IMR-90 (cell line): ENCODE data around the gene ANKRD2. TPM values are rescaled to one million over a fixed set of nuclear protein-coding genes. Genes with fewer than 3 reads are reported as not detected.

ENCODE experiments used
- ATAC-seq: fragments of 200-7000 bp; cut with Tn5 transposase; 2 replicates; pipeline ENCODE4 v1.9.1; 2020; ENCODE audit warnings: low read depth, mild to moderate bottlenecking, moderate library complexity
- BruUV-seq: library from RNA; stranded (reverse); fragments of 400-500 nt; replicated peaks from 2 replicates; lab custom pipeline; 2021; lab: Mats Ljungman, UMichigan
- CTCF ChIA-PET: fragments of 300-600 bp; formaldehyde crosslinking; extraction: SDS; loops from one replicate; lab custom pipeline; 2021; ENCODE audit warnings: antibody characterized with exemption; lab: Yijun Ruan, JAX
- POLR2A ChIA-PET: fragments of 300-600 bp; sonication (Branson Sonifier 250); formaldehyde crosslinking; loops from one replicate; lab custom pipeline; 2022; ENCODE audit warnings: antibody characterized with exemption; ENCODE audit not compliant: unreplicated experiment; lab: Charles Lee
- DNase-seq: peaks from one replicate; pipeline ENCODE4 v3.0.0; 2013
- H2AFZ ChIP-seq: replicated peaks from 2 replicates; pipeline ENCODE3; 2013; ENCODE audit warnings: low read length, mild to moderate bottlenecking; ENCODE audit not compliant: poor library complexity
- H2AK5ac ChIP-seq: 2 replicates; pipeline ENCODE4 v1.6.1; 2013; ENCODE audit warnings: low read depth, low read length, inconsistent platforms
- H2AK9ac ChIP-seq: replicated peaks from 2 replicates; pipeline ENCODE3; 2013; ENCODE audit warnings: mild to moderate bottlenecking, low read depth, low read length, moderate library complexity; ENCODE audit not compliant: poor library complexity
- H2BK120ac ChIP-seq: 2 replicates; pipeline ENCODE4 v1.6.1; 2013; ENCODE audit warnings: low read depth, low read length, inconsistent platforms
- H2BK15ac ChIP-seq: 3 replicates; pipeline ENCODE4 v1.6.1; 2013; ENCODE audit warnings: low read depth, low read length, inconsistent platforms
- H2BK20ac ChIP-seq: 2 replicates; pipeline ENCODE4 v1.6.1; 2013; ENCODE audit warnings: low read depth, mild to moderate bottlenecking, inconsistent platforms, low read length, moderate library complexity
- H2BK5ac ChIP-seq: 2 replicates; pipeline ENCODE4 v1.6.1; 2013; ENCODE audit warnings: mild to moderate bottlenecking, low read depth, low read length, inconsistent platforms; ENCODE audit not compliant: poor library complexity, severe bottlenecking
- H3K14ac ChIP-seq: replicated peaks from 2 replicates; pipeline ENCODE4 v1.6.1; 2013; ENCODE audit warnings: low read depth, low read length, inconsistent platforms
- H3K18ac ChIP-seq: 2 replicates; pipeline ENCODE4 v1.6.1; 2013; ENCODE audit warnings: low read depth, low read length, control low read depth
- H3K23ac ChIP-seq: 2 replicates; pipeline ENCODE4 v1.6.1; 2013; ENCODE audit warnings: low read depth, low read length, inconsistent platforms
- H3K27ac ChIP-seq: 2 replicates; pipeline ENCODE4 v1.5.1; 2013; ENCODE audit warnings: mild to moderate bottlenecking, control low read depth, low read length; ENCODE audit not compliant: insufficient read depth
- H3K27me3 ChIP-seq: 2 replicates; pipeline ENCODE4 v1.6.1; 2013; ENCODE audit warnings: low read length; ENCODE audit not compliant: control insufficient read depth, insufficient read depth
- H3K36me3 ChIP-seq: 2 replicates; pipeline ENCODE4 v1.6.1; 2013; ENCODE audit warnings: low read length, mixed read lengths; ENCODE audit not compliant: control insufficient read depth, insufficient read depth
- H3K4ac ChIP-seq: 2 replicates; pipeline ENCODE4 v1.6.1; 2013; ENCODE audit warnings: low read depth, low read length, inconsistent platforms
- H3K4me1 ChIP-seq: 2 replicates; pipeline ENCODE4 v1.6.1; 2013; ENCODE audit warnings: low read length, mixed read lengths; ENCODE audit not compliant: control insufficient read depth, insufficient read depth
- H3K4me2 ChIP-seq: 2 replicates; pipeline ENCODE4 v1.6.1; 2013; ENCODE audit warnings: low read depth, mild to moderate bottlenecking, control low read depth, low read length, moderate library complexity
- H3K4me3 ChIP-seq: 2 replicates; pipeline ENCODE4 v1.5.1; 2013; ENCODE audit warnings: low read depth, mild to moderate bottlenecking, control low read depth, low read length, moderate library complexity; ENCODE audit not compliant: insufficient read depth
- H3K56ac ChIP-seq: 2 replicates; pipeline ENCODE4 v1.6.1; 2013; ENCODE audit warnings: low read length, inconsistent platforms; ENCODE audit not compliant: insufficient read depth; ENCODE audit errors: extremely low read depth
- H3K79me1 ChIP-seq, 2 experiments: 2 replicates each; pipeline ENCODE4 v1.6.1; 2013; ENCODE audit warnings: low read length in 2 of 2, inconsistent platforms in 1 of 2, low read depth in 1 of 2
- H3K9ac ChIP-seq: 2 replicates; pipeline ENCODE4 v1.6.1; 2013; ENCODE audit warnings: low read depth, low read length, control low read depth
- H3K9me1 ChIP-seq: 2 replicates; pipeline ENCODE4 v1.6.1; 2013; ENCODE audit warnings: low read length, inconsistent platforms; ENCODE audit not compliant: insufficient read depth
- H3K9me3 ChIP-seq: 2 replicates; pipeline ENCODE4 v1.6.1; 2013; ENCODE audit warnings: low read length; ENCODE audit not compliant: control insufficient read depth, insufficient read depth
- H4K20me1 ChIP-seq: 2 replicates; pipeline ENCODE4 v1.6.1; 2013; ENCODE audit warnings: low read length, inconsistent platforms; ENCODE audit not compliant: insufficient read depth
- H4K5ac ChIP-seq: 2 replicates; pipeline ENCODE4 v1.6.1; 2013; ENCODE audit warnings: mild to moderate bottlenecking, low read depth, low read length, control low read depth
- H4K8ac ChIP-seq, 2 experiments: 2 replicates each; pipeline ENCODE4 v1.6.1; 2013; ENCODE audit warnings: low read depth in 2 of 2, low read length in 2 of 2, control low read depth in 1 of 2, inconsistent platforms in 1 of 2
- H4K91ac ChIP-seq: 2 replicates; pipeline ENCODE4 v1.6.1; 2013; ENCODE audit warnings: low read depth, low read length, inconsistent platforms; ENCODE audit not compliant: insufficient read depth
- CTCF ChIP-seq: conservative IDR thresholded peaks from 2 replicates; pipeline ENCODE4 v1.5.1; 2012; ENCODE audit warnings: mild to moderate bottlenecking, low read depth, low read length, improper control_type of control experiment
- ELK1 ChIP-seq: fragments of 150-350 bp; IDR thresholded peaks from 2 replicates; pipeline ENCODE4 v1.6.1; 2016; ENCODE audit warnings: low read depth, mild to moderate bottlenecking, low read length, moderate library complexity, borderline replicate concordance
- MAZ ChIP-seq: IDR thresholded peaks from 2 replicates; pipeline ENCODE4 v1.6.1; 2012; ENCODE audit warnings: low read depth, mild to moderate bottlenecking, low read length, improper control_type of control experiment, moderate library complexity, borderline replicate concordance
- MXI1 ChIP-seq: IDR thresholded peaks from 2 replicates; pipeline ENCODE4 v1.6.1; 2012; ENCODE audit warnings: low read depth, mild to moderate bottlenecking, low read length, moderate library complexity, borderline replicate concordance
- NFE2L2 ChIP-seq: fragments of 150-350 bp; IDR thresholded peaks from 2 replicates; pipeline ENCODE4 v1.6.1; 2016; ENCODE audit warnings: low read depth, mild to moderate bottlenecking, low read length
- POLR2A ChIP-seq: IDR thresholded peaks from 2 replicates; pipeline ENCODE4 v1.6.1; 2012; ENCODE audit warnings: mild to moderate bottlenecking, low read depth, low read length
- RCOR1 ChIP-seq: IDR thresholded peaks from 2 replicates; pipeline ENCODE4 v1.6.1; 2012; ENCODE audit warnings: mild to moderate bottlenecking, low read length, improper control_type of control experiment; ENCODE audit not compliant: insufficient replicate concordance
- RFX5 ChIP-seq: IDR thresholded peaks from 2 replicates; pipeline ENCODE4 v1.8.0; 2012; ENCODE audit warnings: low read depth, mild to moderate bottlenecking, low read length, moderate library complexity
- WGBS, 2 experiments: methylation state at CpG; one replicate each; pipeline versions ENCODE4 v1.1.5 to v1.1.7; 2013; ENCODE audit warnings: missing lambda C conversion rate in 2 of 2; ENCODE audit not compliant: insufficient read length in 1 of 2; ENCODE audit errors: extremely low coverage in 2 of 2; 5-methylcytosine and 5-hydroxymethylcytosine counted together
- dilution Hi-C: fragments of 300-500 bp; cut with HindIII; formaldehyde crosslinking; loops from one replicate; pipeline ENCODE4 v1.14.3; 2018; ENCODE audit warnings: low sequenced_read_pairs; ENCODE audit not compliant: unreplicated experiment
- in situ Hi-C: fragments of 300-500 bp; cut with MboI; formaldehyde crosslinking; loops from 3 replicates; pipeline ENCODE4 v1.14.3; 2019; ENCODE audit warnings: low sequenced_read_pairs, inconsistent platforms, mixed read lengths
- intact Hi-C: fragments of 100-400 bp; cut with micrococcal nuclease; formaldehyde crosslinking; loops from 2 replicates; pipeline ENCODE4 v1.10.0; 2022
- polyA plus RNA-seq, 3 experiments: library from polyadenylated mRNA; depleted of rRNA; stranded (reverse); fragments of >200 nt; gene quantifications; 2 replicates each; pipeline ENCODE4 v1.2.3, GENCODE V29; 2012; ENCODE audit warnings: low replicate concordance in 1 of 3
- total RNA-seq: library from RNA; depleted of rRNA; stranded (reverse); fragments of >200 nt; gene quantifications from 2 replicates; pipeline ENCODE4 v1.2.3, GENCODE V29; 2012

Gene ANKRD2
- total and polyA plus RNA-seq, 2 of the 4 experiments (the other 2 are of a cell fraction) = 0.36 to 0.65 TPM

- POLR2A ChIA-PET = no interaction called here
- no peak overlapping the region for H4K8ac ChIP-seq
- no peak overlapping the region for H2BK120ac ChIP-seq
- TF ChIP-seq CTCF = no peak
- TF ChIP-seq ELK1 = no peak
- no peak for TF ChIP-seq RCOR1
- no peak for TF ChIP-seq RFX5
- TF ChIP-seq NFE2L2 = no peak
- TF ChIP-seq MAZ = no peak
- TF ChIP-seq POLR2A = no peak
- no peak for TF ChIP-seq MXI1
- no peak overlapping the region for H3K56ac ChIP-seq
- H3K36me3 ChIP-seq = no peaks in the 10 kb centered on the region
- H2BK20ac ChIP-seq = no peak overlapping the region
- H3K27me3 ChIP-seq = no peaks in the 10 kb centered on the region; the same call in 1 of the 2 replicates
- no peak overlapping the region for H4K91ac ChIP-seq
- H3K14ac ChIP-seq = no peak overlapping the region
- dilution Hi-C loops (no loop called here), intact Hi-C loops (no loop called here), in situ Hi-C loops (no loop called here)
- H2AK5ac ChIP-seq = no peak overlapping the region
- H3K18ac ChIP-seq = no peak overlapping the region
- H3K4me2 ChIP-seq = no peak overlapping the region
- no peak overlapping the region for H3K4ac ChIP-seq
- H2AFZ ChIP-seq = no peak overlapping the region
- no peak for ATAC-seq
- H3K9ac ChIP-seq = no peak overlapping the region
- no peaks in the 10 kb centered on the region for H3K79me1 ChIP-seq
- CTCF ChIA-PET = interaction anchor here (1.4 kb wide), 1 partner anchor 32 kb away, joined by 3 read pairs; no protein-coding TSS in a partner anchor
- no peak overlapping the region for H2AK9ac ChIP-seq
- H2BK15ac ChIP-seq = no peak overlapping the region
- DNase-seq = no peak
- H4K20me1 ChIP-seq = no peaks in the 10 kb centered on the region
- 92% methylated on average over 2 of the region's 9 CpGs; no CpG with 5 or more reads in 1 of the 2 experiments for WGBS, 2 experiments
- H3K9me1 ChIP-seq = 0 out of 2 replicates have a peak, but pooled peaks cover 6% of the 10 kb centered on the region
- no peak overlapping the region for H2BK5ac ChIP-seq
- H3K4me3 ChIP-seq = no peak overlapping the region
- no peak overlapping the region for H3K27ac ChIP-seq
- no peak overlapping the region for H4K5ac ChIP-seq
- no TSS peak for BruUV-seq
- H3K9me3 ChIP-seq = no peaks in the 10 kb centered on the region
- no peak overlapping the region for H3K23ac ChIP-seq
- H3K4me1 ChIP-seq = peaks cover 3% of the 10 kb centered on the region; the same call in 1 of the 2 replicates
Observed at GRCh38 chr10:97580421-97581367, 8.1 kb downstream of the ANKRD2 start.
